NOMO-1 (cell line): ENCODE measurements around the gene CYP2C9.
"Not testable (repeated sequence)": the region's sequence is repeated elsewhere in the genome, so short reads cannot be mapped to it uniquely, and the experiment has no call there.

Source experiments
- DNase-seq, 2 experiments: peaks; one replicate each; lab custom pipeline; 2025; ENCODE audit not compliant: unreplicated experiment in 2 of 2; lab: John Stamatoyannopoulos, UW

CYP2C9 gene

DNA sequence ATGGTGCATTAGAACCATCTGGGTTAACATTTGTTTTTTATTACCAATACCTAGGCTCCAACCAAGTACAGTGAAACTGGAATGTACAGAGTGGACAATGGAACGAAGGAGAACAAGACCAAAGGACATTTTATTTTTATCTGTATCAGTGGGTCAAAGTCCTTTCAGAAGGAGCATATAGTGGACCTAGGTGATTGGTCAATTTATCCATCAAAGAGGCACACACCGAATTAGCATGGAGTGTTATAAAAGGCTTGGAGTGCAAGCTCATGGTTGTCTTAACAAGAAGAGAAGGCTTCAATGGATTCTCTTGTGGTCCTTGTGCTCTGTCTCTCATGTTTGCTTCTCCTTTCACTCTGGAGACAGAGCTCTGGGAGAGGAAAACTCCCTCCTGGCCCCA is at the start of gene CYP2C9:
CYP2C9 (plus strand) TSS at position 276 of the 400 bp plus-strand sequence; CDS start at position 301, 25 bp downstream.
- no peak for DNase-seq

DNA sequence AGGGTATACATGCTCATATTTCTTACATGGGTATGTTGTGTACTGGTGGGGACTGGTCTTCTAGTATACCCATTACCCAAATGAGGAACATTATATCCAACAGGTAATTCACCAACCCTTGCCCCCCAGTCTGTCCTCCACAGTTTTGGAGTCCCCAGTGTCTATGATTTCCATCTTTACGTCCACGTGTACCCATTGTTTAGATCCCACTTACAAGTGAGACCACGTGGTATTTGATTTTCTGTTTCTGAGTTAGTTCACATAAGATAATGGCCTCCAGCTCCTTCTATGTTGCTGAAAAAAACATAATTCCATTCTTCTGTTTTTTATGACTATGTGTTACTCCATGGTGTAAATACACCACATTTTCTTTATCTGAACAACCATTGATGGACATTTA is 49.3 kb upstream of the CYP2C9 start:
- DNase-seq: no peak

- no peak for DNase-seq
These were observed 48.0 kb upstream of the CYP2C9 start for GRCh38 chr10:94890264-94891022.

- DNase-seq: not testable (repeated sequence)
These were observed 40.0 kb upstream of the CYP2C9 start for GRCh38 chr10:94898414-94898813.

GRCh38 chr10:94902080-94902479 is 36.4 kb upstream of the CYP2C9 start:
- DNase-seq: no peak

DNA sequence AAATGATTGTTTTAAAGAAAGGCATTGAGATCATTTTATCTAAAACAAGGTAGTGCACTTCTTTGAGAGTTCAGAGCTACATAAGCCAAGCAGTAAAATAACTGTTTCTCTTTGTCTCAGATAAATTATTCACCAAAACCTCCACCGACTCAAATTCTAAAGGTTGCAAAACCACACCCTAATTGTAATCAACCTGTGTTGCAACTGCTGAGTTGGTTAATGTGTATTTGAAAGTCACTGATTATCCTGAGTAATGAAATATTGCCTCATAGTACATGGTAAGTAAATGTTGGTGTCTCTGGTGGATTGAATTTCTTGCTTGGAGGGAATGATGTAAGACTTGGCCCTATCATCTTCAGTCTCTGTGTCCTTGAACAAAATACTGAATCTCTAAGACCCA is 35.9 kb upstream of the CYP2C9 start:
- DNase-seq: peak in 1 of 2 experiments; percentile 23

- DNase-seq: not testable (repeated sequence)
These were observed 33.8 kb upstream of the CYP2C9 start for GRCh38 chr10:94904506-94905148.

DNA sequence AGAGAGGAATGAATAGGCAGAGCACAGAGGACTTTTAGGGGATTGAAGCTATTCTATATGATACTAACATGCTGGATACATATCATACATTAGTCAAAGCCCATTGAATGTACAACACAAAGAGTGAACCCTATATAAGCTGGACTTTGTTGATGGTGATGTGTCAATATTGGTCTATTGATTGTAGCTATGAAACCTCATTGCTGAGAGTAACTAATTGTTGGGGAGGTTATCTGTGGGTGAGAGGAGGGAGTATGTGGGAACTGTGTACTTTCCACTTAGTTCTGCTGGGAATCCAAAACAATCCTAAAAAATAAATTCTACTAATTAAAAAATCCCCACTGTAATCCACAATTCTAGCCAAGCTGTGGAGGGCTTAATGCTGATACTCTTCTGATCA is 22.0 kb upstream of the CYP2C9 start:
- no peak for DNase-seq

DNA sequence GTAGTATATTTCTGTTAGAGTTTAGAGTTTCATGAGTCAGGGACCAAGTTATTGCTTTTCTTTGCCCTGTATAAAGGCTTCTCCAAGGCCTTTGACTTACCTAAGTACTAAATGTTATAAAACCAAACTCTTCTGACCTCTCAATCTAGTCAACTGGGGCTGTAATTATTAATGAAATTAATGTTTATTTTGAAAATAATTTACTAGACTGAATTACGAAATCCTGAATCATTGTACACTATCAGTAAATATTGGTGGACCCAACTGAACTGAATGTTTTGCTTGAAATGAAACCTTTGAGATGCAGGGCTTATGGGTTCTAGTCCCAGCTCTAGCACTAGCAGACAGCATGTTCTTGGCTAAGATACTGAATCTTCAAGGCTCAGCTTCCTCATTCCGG is 1.7 kb upstream of the CYP2C9 start:
- DNase-seq: no peak

- DNase-seq: not testable (repeated sequence)
These were observed 5.1 kb downstream of the CYP2C9 start for GRCh38 chr10:94943432-94944103.

GRCh38 chr10:94946181-94946580 is 7.7 kb downstream of the CYP2C9 start:
- DNase-seq: not testable (repeated sequence)

DNA sequence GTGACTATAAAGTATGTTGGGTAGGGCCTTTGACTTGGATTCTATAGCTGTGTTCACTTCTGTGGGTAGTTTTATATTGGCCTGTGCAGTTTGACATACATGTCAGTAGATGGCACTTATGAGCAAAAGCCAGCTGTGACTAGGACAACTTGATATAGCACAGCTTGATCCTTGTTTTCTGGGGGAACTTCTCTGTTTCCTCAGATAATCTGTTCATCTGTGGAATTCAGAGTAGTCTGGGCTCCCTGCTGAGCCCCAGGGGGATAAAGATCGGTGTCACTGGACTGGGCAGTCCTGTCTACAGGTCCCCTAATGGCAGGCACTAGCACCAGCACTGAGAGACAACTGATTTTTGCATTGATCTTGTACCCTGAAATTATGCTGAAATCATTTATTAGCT is 25.4 kb downstream of the CYP2C9 start:
- DNase-seq: peak in 1 of 2 experiments; percentile 17

DNA sequence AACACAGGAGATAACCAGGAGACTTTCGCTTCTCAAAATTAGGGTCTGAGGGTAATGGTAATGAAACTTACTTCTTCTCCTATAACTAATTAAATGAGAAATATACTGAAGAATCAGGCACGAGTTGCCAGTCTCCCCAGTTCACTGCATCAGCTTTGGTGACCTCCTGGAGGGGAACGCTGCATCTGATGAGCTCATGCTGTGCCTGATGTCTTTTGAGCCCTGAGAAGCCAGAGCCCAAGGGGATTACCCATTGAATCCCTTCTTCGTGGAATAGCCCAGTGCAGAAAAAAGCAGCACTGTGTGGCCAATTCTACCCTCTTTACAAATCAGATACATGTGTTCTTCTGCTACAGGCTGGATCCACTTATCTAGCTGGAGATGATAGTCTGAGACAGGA is 45.1 kb downstream of the CYP2C9 start:
- no peak for DNase-seq

DNA sequence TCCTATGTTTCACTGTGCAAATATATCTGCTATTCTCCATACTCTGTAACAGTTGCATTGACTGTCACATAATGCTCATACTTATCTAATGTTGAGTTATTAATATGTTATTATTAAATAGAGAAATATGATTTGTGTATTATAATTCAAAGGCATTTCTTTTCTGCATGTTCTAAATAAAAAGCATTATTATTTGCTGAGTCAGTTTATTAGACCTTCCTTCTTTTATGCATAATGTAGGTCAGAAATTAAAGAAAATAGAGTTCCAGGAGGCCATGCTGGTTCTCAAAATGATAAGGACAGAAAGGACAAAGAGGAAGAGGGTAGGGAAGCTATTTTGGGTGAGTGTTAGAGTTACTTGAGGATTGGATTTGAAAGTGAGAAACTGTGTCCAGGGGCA is 50.7 kb downstream of the CYP2C9 start:
- DNase-seq: no peak

DNA sequence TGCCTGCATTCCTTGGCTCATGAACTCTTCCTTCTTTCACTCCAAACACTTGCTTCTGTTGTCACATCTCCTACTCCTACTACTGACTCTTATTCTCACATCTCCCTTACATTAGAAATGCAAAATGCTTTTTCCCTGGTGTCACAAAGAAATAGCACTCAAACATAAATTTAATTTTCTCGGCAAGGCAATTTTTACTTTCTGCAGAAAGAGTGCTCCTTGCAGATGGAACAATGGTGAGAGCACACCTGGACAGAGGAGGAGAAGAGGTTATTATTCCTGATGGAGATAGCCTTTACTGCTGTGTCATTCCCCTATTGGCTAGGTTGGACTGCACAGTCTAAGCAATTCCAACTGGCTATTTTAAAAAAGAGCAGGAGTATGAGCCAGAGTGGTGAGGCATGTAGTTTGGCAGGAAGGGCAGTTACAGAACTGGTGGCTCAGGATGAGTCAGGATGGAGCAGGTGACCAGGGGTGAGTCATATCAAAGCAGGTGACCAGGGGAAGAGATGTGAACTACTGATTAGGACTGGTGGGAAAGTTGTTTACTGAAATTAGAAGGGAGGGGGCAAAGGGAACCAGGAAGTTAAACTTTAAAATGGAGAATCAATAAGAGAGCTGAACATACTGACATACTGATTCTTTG is 52.9 kb downstream of the CYP2C9 start:
- no peak for DNase-seq

- DNase-seq: no peak
These were observed 54.4 kb downstream of the CYP2C9 start for GRCh38 chr10:94992811-94993210.

GRCh38 chr10:94997741-94998174 is 59.3 kb downstream of the CYP2C9 start:
- no peak for DNase-seq

GRCh38 chr10:95026461-95026860 is 88.0 kb downstream of the CYP2C9 start:
- no peak for DNase-seq

GRCh38 chr10:95031656-95032055 is 93.2 kb downstream of the CYP2C9 start:
- DNase-seq: no peak

- DNase-seq: no peak
These were observed 95.9 kb downstream of the CYP2C9 start for GRCh38 chr10:95034401-95034800.
